Right cardiac atrium (tissue), 5 donors: ENCODE results near the gene CEP104. TPM values are rescaled to one million over a fixed set of nuclear protein-coding genes. Genes with fewer than 3 reads are reported as not detected.

ENCODE experiments used
- ATAC-seq, 2 donors: fragments of 200-7000 bp; cut with Tn5 transposase; one replicate each; pipeline versions ENCODE4 v1.8.0 to v1.9.1; 2020; ENCODE audit warnings: moderate library complexity in 2 of 2, mild to moderate bottlenecking in 1 of 2
- DNase-seq, 3 donors: peaks; one replicate each; pipeline ENCODE4 v3.0.0-alpha.2; 2020
- H3K27ac ChIP-seq: one replicate; pipeline ENCODE4 v1.5.1; 2013; ENCODE audit warnings: mild to moderate bottlenecking, low read length, control low read depth, moderate library complexity
- H3K27me3 ChIP-seq: one replicate; pipeline ENCODE4 v1.6.1; 2013; ENCODE audit not compliant: control insufficient read depth, insufficient read depth
- H3K4me1 ChIP-seq: one replicate; pipeline ENCODE4 v1.6.1; 2013; ENCODE audit warnings: low read length; ENCODE audit not compliant: control insufficient read depth, insufficient read depth
- H3K4me3 ChIP-seq: one replicate; pipeline ENCODE4 v1.5.1; 2013; ENCODE audit warnings: low read length, control low read depth
- H3K9me3 ChIP-seq: one replicate; pipeline ENCODE4 v1.6.1; 2013; ENCODE audit warnings: low read length; ENCODE audit not compliant: control insufficient read depth
- WGBS: extraction: QIAGEN DNeasy Blood & Tissue Kit; methylation state at CpG from one replicate; pipeline ENCODE4 v1.1.7; 2013; 5-methylcytosine and 5-hydroxymethylcytosine counted together
- intact Hi-C, 4 donors: fragments of 100-400 bp; cut with DNase I; formaldehyde crosslinking; loops; one replicate each; pipeline versions ENCODE4 v1.11.0 to v1.14.0; 2022 to 2023
- polyA plus RNA-seq: library from polyadenylated mRNA; stranded (reverse); fragments of 200-250 nt; gene quantifications from one replicate; pipeline ENCODE4 v1.2.3, GENCODE V29; 2013
- total RNA-seq, 4 donors: library from RNA; stranded (reverse); fragmentation: NEBNext Ultra II Directional; extraction: Animal tissue kit (Norgen Biotek cat#: 25700); gene quantifications; one replicate each; pipeline ENCODE4 v1.2.1, GENCODE V29; 2021
- donor health status: healthy with polysubstance abuse.
- donor health status: DM: no; HTN: yes; CAD: no.
- donor health status: DM: no; HTN: no; CAD: no.
- donor health status: DM: no; HTN: yes; CAD: no; lungs with severe emphysema.
- donor health status: DM: yes; HTN: yes; CAD: no.

The CEP104 gene
- total and polyA plus RNA-seq, 5 donors = 8.7 to 41.2 (median 34.6) TPM

- 83% methylated on average over 13 of the region's 13 CpGs for WGBS
These were observed 35.6 kb downstream of the CEP104 start for GRCh38 chr1:3821447-3821846.

DNA sequence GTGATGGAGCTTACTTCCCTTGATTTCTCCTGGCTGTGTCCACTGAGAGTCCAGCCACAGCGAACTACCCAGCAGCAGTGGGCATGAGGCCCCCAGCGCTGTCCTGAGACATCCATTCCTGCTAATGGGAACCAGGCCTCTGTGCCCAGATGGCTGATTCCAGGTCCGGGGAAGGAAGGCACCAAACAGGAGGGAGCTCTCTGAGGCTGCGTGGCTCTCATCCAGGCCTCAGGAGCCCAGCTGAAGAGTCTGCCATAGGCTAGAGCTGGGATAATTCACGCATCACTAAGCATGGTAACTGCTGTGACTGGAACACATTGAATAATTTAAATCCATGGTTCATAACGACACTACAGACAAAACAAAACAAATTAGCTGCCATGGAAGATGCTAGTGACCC is 36.0 kb downstream of the CEP104 start:
- ATAC-seq (no peak), DNase-seq (no peak)
- Histone ChIP-seq H3K9me3 (no peaks in the 10 kb centered on the region), H3K27ac (no peak overlapping the region), H3K4me1 (no peaks in the 10 kb centered on the region), H3K4me3 (no peak overlapping the region), H3K27me3 (no peaks in the 10 kb centered on the region)
- intact Hi-C loops = no loop called here
- 91% methylated on average over 6 of the region's 6 CpGs for WGBS

More at GRCh38 chr1:3821447-3821846, 35.6 kb downstream of the CEP104 start:
- Histone ChIP-seq H3K4me3 (no peak overlapping the region), H3K27ac (no peak overlapping the region), H3K4me1 (no peaks in the 10 kb centered on the region), H3K9me3 (no peaks in the 10 kb centered on the region), H3K27me3 (no peaks in the 10 kb centered on the region)
- intact Hi-C loops = no loop called here
- ATAC-seq (no peak), DNase-seq (no peak)

GRCh38 chr1:3820316-3820715 is 36.7 kb downstream of the CEP104 start:
- intact Hi-C loops = no loop called here
- 90% methylated on average over 8 of the region's 8 CpGs for WGBS
- H3K4me1 ChIP-seq = no peaks in the 10 kb centered on the region
- ATAC-seq (no peak), DNase-seq (no peak)
- no peaks in the 10 kb centered on the region for H3K27me3 ChIP-seq
- no peaks in the 10 kb centered on the region for H3K9me3 ChIP-seq
- no peak overlapping the region for H3K4me3 ChIP-seq
- H3K27ac ChIP-seq = no peak overlapping the region

GRCh38 chr1:3819771-3820200 is 37.2 kb downstream of the CEP104 start:
- intact Hi-C loops = no loop called here
- H3K9me3 ChIP-seq = no peaks in the 10 kb centered on the region
- WGBS = 73% methylated on average over 10 of the region's 10 CpGs

GRCh38 chr1:3817821-3818597 is 39.0 kb downstream of the CEP104 start:
- no peak for DNase-seq
- H3K27ac ChIP-seq = no peak overlapping the region
- no peak overlapping the region for H3K4me3 ChIP-seq
- H3K9me3 ChIP-seq = no peaks in the 10 kb centered on the region
- WGBS = 93% methylated on average over 28 of the region's 28 CpGs
- intact Hi-C loops = no loop called here
- H3K27me3 ChIP-seq = no peaks in the 10 kb centered on the region
- no peak for ATAC-seq
- no peaks in the 10 kb centered on the region for H3K4me1 ChIP-seq

More at GRCh38 chr1:3819771-3820200, 37.2 kb downstream of the CEP104 start:
- H3K27me3 ChIP-seq = no peaks in the 10 kb centered on the region
- no peak overlapping the region for H3K27ac ChIP-seq
- H3K4me3 ChIP-seq = no peak overlapping the region
- DNase-seq (no peak), ATAC-seq (no peak)
- no peaks in the 10 kb centered on the region for H3K4me1 ChIP-seq

- Histone ChIP-seq H3K9me3 (no peaks in the 10 kb centered on the region), H3K27me3 (no peaks in the 10 kb centered on the region), H3K4me1 (no peaks in the 10 kb centered on the region), H3K27ac (no peak overlapping the region), H3K4me3 (no peak overlapping the region)
- ATAC-seq (no peak), DNase-seq (no peak)
- intact Hi-C loops = no loop called here
- WGBS = 95% methylated on average over 17 of the region's 17 CpGs
These were observed 39.8 kb downstream of the CEP104 start for GRCh38 chr1:3817138-3817740.

DNA sequence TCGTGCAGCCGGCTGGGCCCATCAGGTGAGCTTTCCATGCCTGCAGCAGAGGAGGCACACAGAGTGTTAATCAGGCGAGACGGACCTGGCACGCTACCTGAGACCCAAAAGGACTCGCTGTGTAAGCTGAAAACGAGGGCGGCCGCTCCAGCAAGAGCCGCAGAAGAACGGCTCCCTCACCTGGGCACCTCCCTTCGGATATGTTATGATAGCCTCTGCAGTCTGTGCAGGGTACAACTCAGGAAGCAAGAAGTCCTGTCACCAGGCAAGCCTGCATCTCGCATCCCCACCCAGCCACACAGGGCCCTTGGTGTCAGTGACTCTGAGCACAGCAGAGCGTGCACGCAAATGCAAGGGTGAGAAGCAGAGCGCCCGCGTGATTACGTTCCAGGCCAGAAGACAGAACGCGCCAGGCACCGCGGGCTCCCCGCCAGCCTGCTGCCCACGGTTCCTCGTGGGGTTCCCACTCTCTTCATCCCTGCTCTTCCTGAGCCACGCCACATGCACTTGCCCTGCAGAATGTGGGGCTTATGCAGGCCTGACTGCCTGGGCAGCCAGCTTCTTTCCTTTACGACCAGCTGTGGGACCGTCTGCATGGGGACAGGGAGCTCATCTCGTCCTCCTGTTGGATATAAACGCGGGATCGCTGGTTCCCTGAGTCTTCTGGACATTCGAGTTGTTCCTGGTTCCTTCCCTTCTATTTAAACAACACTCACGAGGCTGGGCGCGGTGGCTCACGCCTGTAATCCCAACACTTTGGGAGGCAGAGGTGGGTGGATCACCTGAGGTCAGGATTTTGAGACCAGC is 40.5 kb downstream of the CEP104 start:
- no peak for DNase-seq
- H3K9me3 ChIP-seq = no peaks in the 10 kb centered on the region
- WGBS = 92% methylated on average over 38 of the region's 38 CpGs
- H3K27ac ChIP-seq = no peak overlapping the region
- intact Hi-C loops = no loop called here
- no peak overlapping the region for H3K4me3 ChIP-seq
- H3K27me3 ChIP-seq = no peaks in the 10 kb centered on the region
- H3K4me1 ChIP-seq = no peaks in the 10 kb centered on the region
- no peak for ATAC-seq

- DNase-seq = no peak
- Histone ChIP-seq H3K4me1 (no peaks in the 10 kb centered on the region), H3K27me3 (no peaks in the 10 kb centered on the region), H3K27ac (no peak overlapping the region), H3K4me3 (no peak overlapping the region), H3K9me3 (no peaks in the 10 kb centered on the region)
- no peak for ATAC-seq
- intact Hi-C loops = no loop called here
- 92% methylated on average over 42 of the region's 42 CpGs for WGBS
These were observed 42.0 kb downstream of the CEP104 start for GRCh38 chr1:3814771-3815561.

- H3K4me1 ChIP-seq = no peaks in the 10 kb centered on the region
- intact Hi-C loops = no loop called here
- no peak for ATAC-seq
- no peak overlapping the region for H3K27ac ChIP-seq
- no peak overlapping the region for H3K4me3 ChIP-seq
- no peaks in the 10 kb centered on the region for H3K27me3 ChIP-seq
- H3K9me3 ChIP-seq = no peaks in the 10 kb centered on the region
- DNase-seq = no peak
- WGBS = 95% methylated on average over 2 of the region's 2 CpGs
These were observed 42.9 kb downstream of the CEP104 start for GRCh38 chr1:3814065-3814464.

- no peaks in the 10 kb centered on the region for H3K9me3 ChIP-seq
- no peaks in the 10 kb centered on the region for H3K27me3 ChIP-seq
- ATAC-seq (no peak), DNase-seq (no peak)
- H3K27ac ChIP-seq = no peak overlapping the region
- no peak overlapping the region for H3K4me3 ChIP-seq
- 53% methylated on average over 2 of the region's 2 CpGs for WGBS
- intact Hi-C loops = no loop called here
- H3K4me1 ChIP-seq = no peaks in the 10 kb centered on the region
These were observed 45.5 kb downstream of the CEP104 start for GRCh38 chr1:3811595-3811911.
